ENCODE measurements around the gene NAALADL2.
A peak's percentile ranks its signal among the peaks of the same experiment; 100 is the strongest.
"Not testable (repeated sequence)": the region's sequence is repeated elsewhere in the genome, so short reads cannot be mapped to it uniquely, and the experiment has no call there.

NAALADL2 gene

DNA sequence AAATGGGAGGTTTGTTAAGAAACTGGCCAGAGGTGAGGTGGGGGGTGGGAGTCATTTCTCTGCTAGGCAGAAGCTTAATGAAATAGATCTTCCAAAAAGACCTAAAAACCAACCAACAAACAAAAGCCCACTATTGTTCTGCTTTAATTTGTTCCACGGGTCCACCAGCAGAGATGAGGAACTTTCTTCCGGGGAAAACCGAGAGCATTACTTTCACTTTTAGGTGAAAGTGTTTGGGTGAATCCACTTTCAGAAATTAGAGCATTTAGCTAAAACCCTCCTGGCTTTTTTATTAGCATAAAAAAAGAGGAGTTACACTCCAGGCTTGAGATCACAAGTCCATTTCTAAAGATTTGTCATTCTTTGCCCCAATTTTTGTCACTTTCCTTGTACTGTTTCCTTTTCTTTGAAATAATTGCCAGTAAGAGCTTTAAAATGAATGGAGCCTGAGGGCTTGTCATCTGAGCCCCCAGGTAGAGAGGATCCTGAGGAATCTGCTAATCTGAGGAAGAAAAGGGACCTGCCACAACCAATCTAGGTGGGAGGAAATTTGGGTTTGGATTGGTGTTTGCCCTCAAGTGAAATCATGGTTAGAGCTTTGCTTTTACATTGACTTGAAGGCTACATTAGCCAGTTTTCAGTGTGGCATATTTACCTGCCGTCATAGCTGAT, 667.6 kb downstream of the NAALADL2 start:
- peak; percentile 32 for DNase-seq

DNA sequence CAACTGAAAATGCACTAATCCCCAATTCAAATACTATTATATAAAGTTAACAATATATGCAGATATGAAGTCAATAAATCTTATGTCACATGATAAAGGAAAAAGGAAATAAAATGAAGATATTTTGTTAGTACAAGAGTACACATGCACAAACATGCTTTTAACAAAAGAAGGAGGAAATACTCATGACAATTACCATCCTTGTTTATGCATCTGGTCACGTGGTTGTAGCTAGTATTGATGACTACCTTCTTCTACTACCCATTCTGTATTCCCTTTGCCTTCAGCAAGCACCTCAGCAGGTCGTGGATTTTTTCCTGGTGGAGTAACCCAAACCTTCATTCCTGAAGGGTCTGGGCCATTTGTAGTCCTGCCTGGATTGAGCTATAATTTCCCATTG, 669.6 kb downstream of the NAALADL2 start:
- DNase-seq = not testable (repeated sequence)

DNA sequence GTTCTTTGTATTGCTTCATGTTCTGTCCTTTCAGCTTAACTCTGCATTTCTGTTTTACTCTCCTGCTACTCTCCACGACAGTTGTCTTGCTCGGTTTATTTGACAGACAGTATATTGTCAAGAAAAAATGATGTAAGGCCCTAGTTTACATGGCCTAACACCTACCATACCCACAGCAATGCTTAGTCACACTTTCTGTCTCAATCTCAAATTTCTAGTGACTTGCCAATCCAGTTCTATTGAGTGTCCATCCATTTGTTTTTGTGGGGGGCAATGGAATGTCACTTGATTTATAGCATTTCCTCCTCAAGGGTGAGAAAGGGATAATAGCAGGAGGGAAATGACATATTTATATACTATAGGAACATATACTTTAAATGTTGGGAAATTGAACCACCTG, 676.2 kb downstream of the NAALADL2 start:
- no peak for DNase-seq

DNA sequence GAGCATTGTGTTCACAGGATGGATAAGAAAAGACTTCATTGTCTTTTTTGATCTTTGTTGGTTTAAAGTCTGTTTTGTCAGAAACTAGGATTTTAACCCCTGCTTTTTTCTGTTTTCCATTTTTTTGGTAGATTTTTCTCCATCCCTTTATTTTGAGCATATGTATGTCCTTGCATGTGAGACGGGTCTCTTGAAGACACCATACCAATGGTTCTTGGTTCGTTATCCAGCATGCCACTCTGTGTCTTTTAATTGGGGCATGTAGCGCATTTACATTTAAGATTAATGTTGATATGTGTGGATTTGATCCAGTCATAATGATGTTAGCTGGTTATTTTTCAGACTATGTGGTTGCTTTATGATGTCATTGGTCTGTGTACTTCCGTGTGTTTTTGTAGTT, 687.0 kb downstream of the NAALADL2 start:
- DNase-seq = no peak

DNA sequence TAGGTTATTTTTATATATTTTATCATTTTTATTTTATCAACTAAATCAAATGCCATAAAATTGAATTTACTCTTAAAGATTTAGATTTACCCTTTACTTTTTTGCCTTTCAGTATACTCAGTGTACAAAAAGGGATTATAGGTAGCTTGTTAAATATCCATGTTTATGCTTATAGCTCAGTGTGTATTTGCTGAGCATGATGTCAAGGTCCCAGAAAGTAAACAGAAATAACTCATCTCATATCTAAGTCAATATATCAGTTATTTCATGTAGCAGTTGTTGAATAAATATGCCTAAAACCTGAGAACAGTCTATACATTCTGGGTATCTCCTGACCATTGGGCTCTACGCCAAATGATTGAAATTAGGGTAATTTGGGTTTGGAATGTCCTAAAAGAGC, 693.8 kb downstream of the NAALADL2 start:
- no peak for DNase-seq

DNA sequence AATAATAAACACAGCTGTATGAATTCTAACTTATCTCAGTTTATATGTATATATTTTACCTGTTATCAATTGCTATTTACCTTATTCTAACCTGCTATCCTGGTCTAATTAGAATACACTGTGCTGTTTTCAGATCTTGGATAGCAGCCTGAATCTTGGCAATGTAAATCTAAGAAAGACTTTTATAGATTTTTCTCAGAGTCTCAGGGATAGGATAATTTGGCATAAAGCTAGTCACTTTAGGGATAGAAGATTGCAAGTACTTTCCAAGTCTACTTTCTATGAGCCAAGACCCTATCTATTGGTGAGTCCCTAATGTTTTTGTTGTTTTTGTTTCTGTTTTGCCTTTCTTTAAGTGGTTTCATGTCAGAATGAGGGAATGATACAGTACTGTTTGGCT, 695.7 kb downstream of the NAALADL2 start:
- no peak for DNase-seq

DNA sequence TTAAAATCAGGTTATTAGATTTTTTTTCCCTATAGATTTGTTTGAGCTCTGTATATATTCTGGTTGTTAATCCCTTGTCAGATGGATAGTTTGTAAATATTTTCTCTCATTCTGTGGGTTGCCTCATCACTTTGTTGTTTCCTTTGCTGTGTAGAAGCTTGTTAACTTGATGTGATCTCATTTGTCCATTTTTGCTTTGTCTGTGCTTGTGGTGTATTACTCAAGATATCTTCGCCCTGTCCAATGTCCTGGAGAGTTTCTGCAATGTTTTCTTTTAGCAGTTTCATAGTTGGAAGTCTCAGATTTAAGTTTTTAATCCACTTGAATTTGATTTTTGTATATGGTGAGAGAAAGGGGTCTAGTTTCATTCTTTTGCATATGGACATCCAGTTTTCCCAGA, 699.1 kb downstream of the NAALADL2 start:
- no peak for DNase-seq

DNA sequence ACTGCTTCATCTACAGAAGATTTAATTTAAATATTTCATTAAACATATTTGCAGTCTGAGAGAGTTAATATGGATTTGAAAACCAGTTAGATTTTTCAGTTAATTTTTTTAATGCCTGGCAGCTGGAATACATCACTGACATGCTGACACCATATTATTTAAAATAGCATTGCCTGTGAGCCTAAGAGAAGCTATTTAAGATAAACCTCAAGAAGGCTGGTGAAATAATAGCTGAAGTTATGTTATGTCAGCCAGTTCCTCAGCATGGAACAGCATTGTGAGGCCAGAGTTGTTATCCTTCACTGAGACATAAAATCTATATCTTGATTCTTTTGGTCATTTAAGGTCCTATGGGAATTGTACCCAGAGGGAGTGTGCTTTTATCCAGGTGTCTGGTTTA, 705.2 kb downstream of the NAALADL2 start:
- no peak for DNase-seq

DNA sequence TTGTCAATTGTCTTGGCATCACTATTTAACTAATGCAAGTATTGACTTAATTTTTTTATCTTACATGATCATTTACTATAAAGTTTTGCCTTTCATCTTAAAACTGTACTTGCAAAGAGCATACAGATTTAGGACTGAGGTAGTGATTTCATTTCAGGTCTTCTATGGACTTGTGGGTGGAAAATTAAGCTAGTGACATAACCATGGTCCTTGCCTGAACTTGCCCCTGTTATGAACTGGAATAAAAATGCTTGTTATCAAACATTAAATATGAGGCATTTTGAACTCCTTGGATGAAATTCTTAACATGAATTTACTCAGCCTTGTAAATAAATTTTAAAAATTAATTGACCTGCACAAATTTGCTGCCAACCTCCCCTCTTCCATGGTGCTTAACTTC, 712.0 kb downstream of the NAALADL2 start:
- no peak for DNase-seq

DNA sequence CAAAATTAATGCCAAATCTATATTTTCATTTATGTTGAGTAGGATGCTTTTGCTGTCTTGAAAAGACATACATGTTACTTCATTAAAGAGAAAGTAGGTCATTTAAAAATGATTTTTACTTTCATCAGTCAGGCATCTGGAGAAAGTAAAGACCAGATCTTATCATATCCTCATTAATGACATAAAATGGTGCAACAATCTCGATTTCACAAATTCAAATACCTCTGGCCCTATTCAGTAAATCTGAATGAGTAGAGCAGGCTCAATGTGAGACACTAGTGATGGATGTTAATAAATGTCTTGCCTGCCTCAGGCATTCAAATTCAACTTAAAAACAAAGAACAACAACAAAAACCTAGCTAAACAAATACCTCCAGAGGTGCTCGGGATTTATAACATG, 714.1 kb downstream of the NAALADL2 start:
- DNase-seq = no peak

DNA sequence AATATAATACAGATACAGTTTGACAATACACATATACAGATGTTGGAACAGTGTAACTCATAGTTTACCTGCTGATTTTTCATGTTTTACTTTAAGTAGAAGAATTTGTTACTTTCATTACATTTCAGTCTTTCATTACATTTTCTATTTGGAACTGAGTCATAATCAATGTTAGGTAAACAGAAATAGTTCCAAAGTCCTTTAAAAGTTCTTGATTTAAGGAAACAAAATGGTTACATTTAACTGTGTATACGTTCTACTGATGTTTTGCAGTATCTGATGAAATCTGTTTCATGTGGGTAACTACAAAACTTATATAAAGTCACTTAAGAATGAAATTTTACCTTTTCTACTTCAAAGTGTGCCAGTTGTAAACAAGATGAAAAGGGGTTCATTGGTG, 721.2 kb downstream of the NAALADL2 start:
- no peak for DNase-seq

DNA sequence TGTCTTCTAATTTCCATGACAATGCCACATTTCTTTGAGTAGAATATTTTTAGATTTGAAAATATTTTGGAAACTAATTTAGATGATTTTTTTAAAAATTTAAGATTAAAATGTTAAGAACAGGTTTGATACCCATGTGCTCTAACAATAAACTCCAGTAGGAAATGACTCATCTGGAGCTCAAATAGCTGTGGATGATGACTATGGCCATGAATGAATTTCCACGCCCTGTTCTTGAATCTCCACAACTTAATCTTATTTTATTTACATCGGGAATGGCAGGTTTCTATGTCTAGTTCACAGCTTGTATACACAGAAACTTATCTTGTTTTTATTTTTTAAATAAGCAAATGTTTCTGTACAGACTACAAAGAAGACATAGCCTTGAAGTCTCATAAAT, 726.8 kb downstream of the NAALADL2 start:
- DNase-seq = no peak

DNA sequence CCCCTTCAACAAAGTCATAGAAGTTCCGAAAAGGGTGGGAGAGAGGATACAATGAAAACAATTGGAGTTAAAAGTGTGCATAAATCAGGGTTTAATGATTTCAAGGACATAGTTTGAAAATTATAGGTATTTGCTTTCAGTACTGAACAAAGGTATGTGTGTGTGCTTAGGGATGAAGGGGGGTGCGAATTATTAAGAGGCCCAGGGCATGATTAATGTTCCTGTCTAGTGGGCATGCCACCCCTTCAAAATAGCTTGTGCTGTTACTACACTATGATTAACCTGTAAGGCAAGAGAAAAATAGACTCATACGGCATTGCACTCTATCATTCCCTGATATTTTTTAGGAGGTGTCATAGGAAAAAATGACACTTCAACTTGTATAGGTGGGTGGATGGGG, 731.6 kb downstream of the NAALADL2 start:
- DNase-seq = no peak

DNA sequence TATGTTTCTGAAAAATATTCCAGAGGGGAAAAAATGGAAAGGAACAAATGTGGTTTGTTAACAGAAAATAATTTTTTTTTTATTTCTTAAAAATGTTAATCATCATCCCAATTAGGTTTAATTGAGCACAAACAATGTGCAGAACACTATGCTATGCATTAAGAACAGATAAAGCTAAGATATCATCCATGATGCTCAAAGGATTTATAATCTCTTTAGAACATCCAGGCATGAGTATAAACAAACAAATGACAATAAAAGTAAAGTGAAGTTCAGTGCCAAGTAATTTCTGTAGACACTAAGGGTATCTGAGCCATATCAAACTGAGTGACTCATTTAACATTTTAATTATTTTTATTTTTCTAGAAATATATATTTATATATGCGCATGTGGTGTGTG, 732.2 kb downstream of the NAALADL2 start:
- DNase-seq = no peak

DNA sequence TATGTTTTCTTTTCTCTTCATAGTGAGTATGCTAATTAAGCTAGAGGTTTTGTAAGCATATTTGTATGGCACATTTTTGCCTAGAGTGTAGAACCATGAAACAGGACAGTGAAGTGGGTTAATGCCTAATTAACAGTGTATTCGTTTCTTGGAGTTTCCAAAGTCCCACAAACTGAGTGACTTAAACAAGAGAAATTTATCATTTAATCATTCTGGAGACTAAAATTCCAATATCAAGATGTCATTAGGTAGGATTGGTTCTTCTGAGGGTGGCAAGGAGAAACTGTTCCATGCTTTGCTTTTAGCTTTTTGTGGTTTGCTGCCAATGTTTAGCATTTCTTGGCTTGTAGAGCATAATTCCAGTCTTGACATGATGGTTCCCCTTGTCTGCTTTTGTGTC, 734.2 kb downstream of the NAALADL2 start:
- no peak for DNase-seq

DNA sequence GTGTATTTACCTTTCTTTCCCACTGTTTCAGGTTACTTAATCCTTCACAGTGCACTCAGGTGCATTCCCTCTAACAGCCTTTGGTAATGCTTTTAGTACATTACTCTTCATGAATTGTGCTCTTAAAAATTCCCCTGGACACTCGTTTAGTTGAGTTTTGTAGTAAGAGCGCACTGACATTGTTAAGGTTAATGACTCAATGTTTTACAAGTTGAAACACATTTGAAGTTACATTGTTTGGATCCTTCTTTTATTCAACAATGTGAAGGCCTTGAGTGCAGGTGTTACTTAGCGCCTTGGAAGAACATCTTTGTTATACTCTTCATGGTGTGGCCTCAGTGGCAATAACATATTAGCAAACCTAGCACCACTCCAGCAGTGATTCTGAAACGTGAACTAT, 739.6 kb downstream of the NAALADL2 start:
- DNase-seq = no peak

DNA sequence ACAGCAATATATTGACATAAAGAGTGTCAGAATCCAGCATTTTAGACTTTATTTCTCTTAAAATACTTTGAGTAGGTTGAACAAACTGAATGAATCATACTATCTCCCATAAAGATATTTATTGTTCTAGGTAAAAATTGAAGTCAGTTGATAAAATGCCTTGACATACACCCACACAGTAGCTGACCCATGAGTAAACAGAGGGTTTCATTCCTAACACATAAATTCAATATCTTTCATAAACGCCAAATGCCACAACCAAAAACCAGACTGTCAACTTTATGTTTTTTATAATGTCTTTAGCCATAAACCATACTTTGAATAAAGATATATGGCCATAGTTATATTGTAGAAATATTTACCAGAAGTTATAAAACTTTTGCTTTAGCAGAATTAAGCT, 742.4 kb downstream of the NAALADL2 start:
- no peak for DNase-seq

DNA sequence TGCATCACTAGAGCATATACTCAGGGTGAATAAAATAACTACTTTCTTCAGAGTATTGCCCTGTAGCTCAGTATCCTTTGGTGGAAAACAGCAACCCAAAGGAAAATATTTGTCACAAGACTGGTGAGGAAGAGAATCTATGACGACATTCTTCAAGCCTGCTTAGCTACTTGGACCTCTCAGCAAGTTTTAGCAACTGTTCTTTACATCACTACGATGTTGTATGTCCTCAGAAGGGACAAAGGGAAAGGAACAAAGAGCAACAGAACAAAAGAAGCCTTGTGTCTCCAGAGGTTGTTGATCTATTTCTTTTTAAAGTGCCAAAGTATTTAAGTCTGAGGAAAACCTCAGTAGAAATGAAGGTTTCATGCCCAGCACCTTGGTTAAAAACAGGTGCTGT, 746.7 kb downstream of the NAALADL2 start:
- DNase-seq = no peak

DNA sequence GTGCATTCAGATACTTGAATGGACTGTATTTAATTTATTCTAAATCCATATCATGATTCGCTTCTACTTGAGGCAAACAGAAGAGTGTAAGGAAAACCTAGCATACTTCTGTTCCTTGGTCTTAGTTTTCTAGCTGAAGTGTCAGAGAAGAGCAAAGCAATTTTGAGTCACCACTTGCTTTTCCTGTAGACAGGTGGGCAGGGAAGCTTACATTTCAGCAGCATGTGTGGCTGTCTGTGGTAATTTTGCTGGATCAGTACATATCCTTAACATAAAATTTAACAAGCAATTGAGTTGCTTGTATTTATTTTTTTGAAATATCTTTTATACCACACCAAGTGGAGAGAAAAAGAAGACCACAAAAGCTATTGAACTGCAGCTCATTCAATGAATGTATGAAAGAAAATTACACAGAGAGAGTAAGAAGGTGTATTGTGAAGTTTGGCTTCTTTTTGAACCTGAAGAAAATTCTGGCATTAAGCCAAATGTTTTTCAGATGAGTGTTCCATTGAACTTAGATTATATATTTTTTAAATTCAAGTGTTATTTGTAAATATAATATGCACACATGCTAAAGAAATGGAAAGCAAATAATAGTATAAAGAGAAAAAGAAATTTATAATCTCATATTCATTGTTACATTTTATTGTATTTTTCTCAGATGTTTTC, 747.6 kb downstream of the NAALADL2 start:
- DNase-seq = no peak

DNA sequence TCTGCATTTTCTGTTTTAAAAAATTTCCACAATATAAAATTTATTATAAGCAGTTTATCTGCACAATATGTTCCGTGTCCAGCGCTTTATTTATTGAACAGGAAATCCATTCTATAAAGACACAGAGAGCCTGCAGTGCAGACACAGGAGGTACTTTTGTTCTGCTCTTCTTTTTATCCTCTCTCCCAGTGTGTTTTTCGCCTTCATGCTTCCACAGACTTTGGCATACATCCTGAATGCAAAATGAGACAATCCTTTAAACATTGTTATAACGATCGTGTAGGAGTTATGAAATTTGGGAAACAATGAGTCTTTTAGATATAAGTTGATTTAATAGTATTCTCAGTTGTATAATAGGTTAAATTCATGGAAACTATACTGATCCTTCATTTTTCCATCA, 749.2 kb downstream of the NAALADL2 start:
- DNase-seq = no peak

DNA sequence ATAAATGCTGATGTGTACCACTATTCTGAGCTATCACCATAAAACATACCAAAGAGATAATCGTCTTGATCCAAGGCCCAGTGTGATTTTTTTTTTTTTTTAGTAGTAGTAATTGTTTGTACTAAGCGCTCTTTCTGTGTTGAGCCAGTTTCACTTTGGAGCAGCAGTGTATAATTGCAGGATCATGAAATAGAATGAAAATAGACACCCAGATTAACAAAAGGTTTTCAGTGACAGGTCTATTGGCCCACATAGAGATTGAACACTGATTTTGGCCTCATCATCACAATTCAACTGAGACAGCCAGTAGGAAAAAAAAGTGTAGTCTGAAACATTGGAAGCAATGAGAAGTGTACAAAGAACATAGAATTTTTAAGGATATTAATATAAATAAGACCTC, 749.8 kb downstream of the NAALADL2 start:
- no peak for DNase-seq

DNA sequence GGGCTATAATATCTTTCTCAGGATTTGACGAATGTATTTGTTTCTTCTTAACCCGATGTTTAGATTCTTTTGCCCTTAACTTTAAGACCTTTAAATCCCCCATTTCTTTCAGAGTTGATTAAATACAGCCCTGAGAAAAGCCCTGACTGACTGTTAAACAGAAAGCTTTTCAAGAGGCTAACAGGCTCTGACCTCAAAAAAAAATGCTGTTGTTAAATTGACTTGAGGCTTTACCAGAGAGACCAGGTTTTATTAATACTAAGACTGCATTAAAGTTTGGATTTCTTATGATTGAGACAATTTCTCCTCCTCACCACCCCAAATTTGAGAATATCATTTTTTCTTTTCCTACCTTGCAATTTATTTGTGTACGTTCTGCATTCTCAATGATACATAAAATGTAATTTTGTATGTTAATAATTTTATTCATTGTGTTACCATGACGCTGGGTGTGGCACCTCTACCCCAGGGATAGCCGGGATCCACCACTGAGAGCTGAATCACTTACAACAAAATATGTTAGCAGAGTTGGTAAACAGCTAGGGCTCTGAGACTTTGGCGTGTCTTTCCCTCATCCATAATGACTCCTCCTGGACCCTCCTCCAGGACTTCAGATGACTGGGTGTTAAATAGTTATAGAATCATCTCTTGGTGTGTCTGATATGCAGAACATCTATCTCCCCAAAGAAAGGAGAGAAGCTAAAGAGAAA, 753.5 kb downstream of the NAALADL2 start:
- DNase-seq = no peak

DNA sequence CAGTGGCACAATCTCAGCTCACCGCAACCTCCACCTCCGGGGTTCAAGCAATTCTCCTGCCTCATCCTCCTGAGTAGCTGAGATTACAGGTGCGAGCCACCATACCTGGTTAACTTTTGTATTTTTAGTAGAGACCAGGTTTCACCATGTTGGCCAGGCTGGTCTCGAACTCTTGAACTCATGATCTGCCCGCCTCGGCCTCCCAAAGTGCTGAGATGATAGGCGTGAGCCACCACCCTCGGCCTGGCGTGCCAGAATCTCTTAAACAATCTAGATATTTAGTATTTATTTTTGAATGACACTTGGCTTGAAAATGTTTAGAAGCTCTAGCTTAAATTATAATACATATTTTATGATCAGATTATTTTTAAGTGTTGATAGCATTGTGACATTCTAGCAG, 755.0 kb downstream of the NAALADL2 start:
- not testable (repeated sequence) for DNase-seq

DNA sequence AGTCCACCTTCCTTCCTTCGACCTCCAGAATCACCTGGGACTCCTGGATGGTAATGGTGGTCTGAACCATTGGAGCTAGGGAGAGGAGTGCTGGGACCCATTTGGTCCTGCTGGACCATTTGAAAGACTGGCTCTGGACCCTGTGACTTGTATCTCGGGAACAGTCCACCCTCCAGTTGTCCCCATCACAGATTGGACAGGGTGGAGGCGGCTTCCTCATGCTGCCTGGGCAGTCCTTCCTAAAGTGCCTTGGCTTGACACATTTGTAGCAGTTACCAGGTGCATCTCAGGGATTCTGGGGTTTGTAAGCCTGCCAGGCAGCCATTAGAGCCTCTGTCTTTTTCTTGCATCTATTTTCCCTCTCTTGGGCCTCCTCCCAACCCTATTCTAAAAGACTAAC, 758.1 kb downstream of the NAALADL2 start:
- no peak for DNase-seq
